Activated CD4-positive, alpha-beta T cell treated with anti-CD3 and anti-CD28 coated beads, Interleukin-2, amount 50 U/mL, for 24 hours (primary cell): ENCODE data around the gene ATP10A.
"Not testable (repeated sequence)": the region's sequence is repeated elsewhere in the genome, so short reads cannot be mapped to it uniquely, and the experiment has no call there.

Source experiments
- DNase-seq, 2 donors: peaks; one replicate each; pipeline ENCODE4 v3.0.0-alpha.2; 2020; ENCODE audit warnings: low read depth in 1 of 2, low spot score in 1 of 2

Gene ATP10A

DNA sequence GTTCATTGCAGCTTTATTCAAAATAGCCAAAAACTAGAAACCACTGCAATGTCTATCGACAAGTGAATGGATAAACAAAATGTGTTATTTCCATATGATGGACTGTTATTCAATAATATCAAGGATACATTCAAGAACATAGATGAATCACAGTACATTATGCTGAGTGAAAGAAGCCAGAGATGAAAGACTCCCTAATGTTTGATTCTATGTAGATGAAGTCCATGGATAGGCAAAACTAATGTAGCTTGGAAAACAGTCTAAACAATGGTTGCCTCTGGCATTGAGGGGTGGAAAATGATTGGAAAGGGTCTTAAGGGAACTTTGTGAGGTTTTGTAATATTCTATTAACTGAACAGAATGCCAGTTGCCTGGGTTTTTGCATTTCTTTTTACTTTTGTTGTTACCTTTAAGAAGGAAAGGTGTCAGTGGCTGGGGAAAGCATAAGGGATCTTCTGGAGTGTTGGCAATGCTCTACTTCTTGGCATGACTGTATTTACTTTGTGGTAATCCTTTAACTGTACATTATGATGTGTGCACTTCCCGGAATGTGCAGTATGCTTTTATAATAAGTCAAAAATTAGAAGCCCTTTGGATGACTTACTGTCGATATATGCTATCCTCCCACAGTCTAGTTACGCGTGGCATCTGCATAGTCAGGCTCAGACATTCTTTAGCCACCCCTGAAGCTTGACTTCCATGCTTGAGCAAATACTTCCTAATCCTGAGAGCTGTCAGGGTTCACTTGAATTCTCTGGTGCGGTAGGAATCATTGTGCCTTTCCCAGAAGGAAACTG lies 20.5 kb upstream of the ATP10A start:
- no peak for DNase-seq

- no peak for DNase-seq
Measured at GRCh38 chr15:25882466-25882865, 19.3 kb upstream of the ATP10A start.

DNA sequence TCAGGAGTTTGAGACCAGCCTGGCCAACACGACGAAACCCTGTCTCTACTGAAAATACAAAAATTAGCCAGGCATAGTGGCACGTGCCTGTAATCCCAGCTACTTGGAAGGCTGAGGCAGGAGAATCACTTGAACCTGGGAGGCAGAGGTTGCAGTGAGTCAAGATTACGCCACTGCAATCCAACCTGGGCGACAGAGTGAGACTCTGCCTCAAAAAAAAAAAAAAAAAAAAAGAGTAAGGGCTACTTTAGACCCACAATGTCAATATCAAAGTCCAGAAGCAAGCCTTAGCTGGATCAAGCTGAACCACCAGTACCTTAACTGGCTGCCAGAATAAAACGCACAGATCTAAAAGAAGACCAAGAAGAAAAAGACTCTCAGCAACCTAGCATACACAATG lies 17.8 kb upstream of the ATP10A start:
- not testable (repeated sequence) for DNase-seq

GRCh38 chr15:25880411-25880810 lies 17.3 kb upstream of the ATP10A start:
- no peak for DNase-seq

DNA sequence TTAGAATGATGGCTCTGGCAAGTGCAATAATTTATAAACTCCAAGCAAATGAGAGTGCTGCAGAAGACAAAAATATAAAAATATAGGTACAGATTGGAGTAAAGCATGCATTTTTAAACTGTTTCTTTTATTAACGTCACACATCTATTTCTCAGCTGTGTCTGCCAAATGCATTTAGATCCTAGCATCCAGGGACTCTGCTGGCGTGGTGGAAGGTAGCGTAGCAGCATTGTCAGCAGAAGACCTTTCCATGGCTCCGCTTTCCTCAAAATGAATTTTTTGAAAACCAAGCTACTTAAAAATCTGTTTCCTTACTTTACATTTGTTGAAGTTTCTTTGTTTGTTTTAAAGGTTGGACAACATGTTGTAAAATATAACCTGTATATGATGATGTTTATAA lies 16.3 kb upstream of the ATP10A start:
- DNase-seq, result no peak

DNA sequence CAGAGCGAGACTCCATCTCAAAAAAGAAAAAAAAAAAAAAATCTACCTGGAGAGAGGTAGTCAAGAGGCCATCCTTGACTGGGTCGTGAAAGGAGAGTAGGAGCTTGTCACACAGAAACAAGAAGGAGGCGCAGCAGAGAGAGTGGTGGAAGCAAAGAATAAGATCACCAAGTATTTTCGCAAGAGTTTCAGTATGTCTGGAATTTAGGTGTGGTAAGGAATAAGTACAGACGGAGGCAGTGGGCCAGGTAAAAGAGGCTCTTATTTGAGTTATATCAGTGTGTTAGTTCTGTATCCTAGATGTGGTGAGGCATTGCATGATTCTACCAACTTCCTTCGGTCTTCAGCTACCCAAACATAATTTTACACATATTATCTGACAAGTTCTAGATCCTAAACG lies 14.6 kb upstream of the ATP10A start:
- DNase-seq, result no peak

- no peak for DNase-seq
Measured at GRCh38 chr15:25876231-25877140, 13.4 kb upstream of the ATP10A start.

- no peak for DNase-seq
Measured at GRCh38 chr15:25875566-25875965, 12.4 kb upstream of the ATP10A start.

GRCh38 chr15:25874379-25874778 lies 11.3 kb upstream of the ATP10A start:
- no peak for DNase-seq

- DNase-seq, result no peak
Measured at GRCh38 chr15:25871403-25871802, 8.3 kb upstream of the ATP10A start.

- no peak for DNase-seq
Measured at GRCh38 chr15:25870938-25871337, 7.8 kb upstream of the ATP10A start.

DNA sequence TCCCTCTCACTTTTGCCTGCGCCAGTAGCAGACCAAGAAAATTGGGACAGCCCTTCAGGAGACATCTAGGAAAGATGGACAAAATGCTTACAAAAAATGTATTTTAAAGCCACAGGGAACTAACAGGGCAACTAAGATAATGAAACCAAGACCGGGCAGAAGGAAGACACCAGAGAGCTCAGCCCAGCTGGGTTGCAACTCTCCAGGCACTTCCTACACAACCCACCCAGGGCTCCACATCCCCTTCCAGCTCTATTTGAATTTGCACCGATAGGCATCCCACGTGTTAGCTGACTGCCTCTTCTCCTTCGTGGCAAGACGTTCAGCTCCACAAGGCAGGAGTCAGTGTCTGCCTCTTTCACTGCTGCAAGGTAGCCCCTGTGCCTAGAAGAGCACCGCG lies 6.6 kb upstream of the ATP10A start:
- DNase-seq, result no peak

GRCh38 chr15:25866874-25867273 lies 3.7 kb upstream of the ATP10A start:
- DNase-seq, result no peak

GRCh38 chr15:25866251-25866650 lies 3.1 kb upstream of the ATP10A start:
- DNase-seq, result no peak

DNA sequence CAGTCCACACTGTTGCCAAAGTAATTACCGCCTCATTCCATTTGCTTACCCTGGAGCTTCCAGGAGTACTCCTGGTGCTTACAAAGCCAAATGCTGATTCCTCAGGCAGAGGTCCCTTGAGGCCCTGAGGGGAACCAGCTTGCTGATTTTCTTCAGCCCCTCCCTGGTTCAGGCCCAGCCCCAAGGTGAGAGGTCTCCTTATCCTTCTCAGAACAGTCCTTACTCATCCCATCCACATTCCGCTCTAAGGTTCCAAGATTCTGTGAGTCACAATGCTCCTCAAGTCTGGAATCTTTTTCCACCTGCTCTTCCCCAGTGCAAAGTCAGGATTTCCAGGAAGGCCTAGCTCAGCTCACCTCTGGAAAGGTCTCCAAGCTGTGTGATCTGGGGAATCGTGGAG lies 1.8 kb upstream of the ATP10A start:
- DNase-seq, result no peak

GRCh38 chr15:25863968-25864580 lies 947 bp upstream of the ATP10A start:
- DNase-seq, result no peak

DNA sequence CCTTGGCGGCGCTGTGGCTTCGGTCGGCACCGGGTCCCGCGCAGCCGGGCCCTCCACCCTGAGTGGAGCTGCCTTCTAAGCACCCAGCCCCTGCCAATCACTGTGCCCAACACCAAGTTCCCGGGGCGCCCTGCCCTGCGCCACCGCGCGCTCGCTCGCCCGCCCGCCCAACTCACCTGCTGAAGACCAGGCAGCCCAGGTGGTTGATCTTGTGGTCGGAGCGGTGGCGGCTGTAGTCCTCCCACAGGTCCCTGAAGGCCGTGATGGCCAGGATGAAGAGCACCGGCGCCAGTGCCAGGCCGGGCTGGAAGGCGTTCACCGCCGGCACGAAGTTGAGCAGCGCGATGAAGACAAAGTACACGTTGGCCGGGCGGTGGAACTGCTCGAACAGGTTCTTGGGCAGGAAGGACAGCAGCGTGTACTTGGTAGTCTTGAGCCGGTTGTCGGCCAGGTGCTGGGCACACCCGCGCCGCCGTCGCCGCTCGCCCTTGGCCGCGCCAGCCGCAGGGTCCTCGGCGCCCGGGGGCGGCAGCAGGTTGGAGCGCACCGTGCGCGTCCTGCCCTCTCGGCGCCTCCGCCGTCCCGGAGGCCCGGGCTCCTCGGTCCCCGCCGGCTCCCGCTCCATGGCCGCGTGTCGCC lies 536 bp downstream of the ATP10A start:
- no peak for DNase-seq

DNA sequence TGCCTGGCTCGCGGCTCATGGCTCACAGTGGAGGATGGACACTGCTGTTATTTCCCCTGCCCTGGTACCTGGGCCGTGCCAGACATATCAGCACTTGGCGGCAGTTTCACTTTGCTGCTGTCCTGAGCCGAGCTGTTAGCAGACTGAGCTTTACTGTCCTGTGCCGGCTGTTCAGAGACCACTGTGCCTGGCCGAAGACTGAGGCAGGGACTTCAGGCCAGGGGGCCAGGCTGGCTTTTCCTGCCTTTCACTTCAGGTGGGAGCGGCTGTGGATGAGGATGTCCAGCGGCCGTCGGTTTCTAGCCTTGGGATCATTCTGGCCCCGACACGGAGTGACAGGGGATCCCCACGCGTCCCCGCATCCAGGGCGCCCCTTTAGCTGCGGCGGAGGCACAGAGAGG lies 1.1 kb downstream of the ATP10A start:
- DNase-seq, result no peak

DNA sequence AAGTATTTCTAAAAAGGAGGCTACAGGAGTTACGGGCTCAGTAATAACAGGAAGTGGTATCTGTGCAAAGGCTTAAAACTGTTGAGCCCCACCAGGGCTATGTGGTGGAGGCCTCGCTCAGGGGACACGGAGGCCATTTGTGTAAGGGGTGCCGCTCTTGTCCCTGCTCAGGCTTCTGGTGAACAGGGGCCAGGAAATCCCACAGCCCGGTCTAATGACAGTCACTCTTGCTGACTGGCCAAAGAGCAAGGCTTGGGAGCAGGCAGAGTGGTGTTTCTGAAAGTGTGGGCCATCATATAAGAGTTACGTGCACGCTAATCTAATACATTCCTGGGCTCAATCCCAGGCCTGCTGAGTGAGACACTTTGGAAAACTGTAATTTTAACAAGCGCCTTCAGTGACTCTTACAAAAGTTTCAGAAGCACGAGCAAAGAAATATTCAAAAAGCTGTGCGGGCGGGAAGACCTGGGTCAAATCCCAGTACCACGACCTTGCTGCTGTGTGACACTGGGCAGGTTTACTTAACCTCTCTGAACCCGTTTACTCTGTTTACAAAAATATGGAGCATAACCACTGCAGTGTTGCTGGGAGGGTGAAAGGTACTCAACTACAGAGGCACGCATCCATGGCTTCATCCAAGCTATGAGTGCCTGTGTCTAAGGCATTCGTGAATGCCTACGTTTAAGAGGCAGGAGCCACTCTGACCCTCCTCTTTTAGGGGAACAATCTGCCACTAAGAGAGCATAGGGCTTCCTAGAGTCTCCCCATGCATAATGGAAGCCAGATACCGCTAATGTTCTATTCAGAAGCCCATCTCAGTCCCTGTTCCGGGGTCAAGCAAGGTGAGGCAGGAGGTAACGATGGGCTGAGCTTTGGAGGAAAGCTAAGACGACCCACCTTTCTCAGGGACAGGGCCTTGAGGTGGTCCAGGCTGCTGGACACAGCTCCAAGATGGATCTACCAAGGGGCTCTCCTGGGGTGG lies 2.0 kb downstream of the ATP10A start:
- no peak for DNase-seq
